Inflammatory macrophage (primary cell): Measurements from ENCODE around the gene BHMT2.

Experiments used
- DNase-seq, 2 donors: peaks; one replicate each; pipeline ENCODE4 v3.0.0-alpha.2; 2020 to 2022

BHMT2 gene

DNA sequence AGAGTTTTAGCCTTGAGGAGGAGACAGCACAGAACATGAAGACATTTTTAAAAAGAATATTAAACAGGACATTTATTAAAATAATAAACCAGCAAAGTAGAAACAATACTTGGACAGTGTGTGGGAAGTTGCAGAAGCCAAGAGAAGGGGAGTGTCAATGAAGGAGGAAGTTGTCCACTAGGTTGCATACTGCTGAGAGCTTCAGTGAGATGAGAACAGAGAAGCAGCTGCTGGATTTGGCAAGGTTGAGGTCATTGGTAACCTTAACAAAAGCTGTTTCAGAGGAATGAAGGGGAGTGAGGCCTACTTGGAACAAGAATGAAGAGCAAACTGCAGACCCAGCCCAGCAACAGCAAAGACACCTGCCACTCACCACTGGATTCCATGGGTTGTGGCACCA lies 53.4 kb downstream of the BHMT2 start:
- DNase-seq = peak; percentile 83 to 85

DNA sequence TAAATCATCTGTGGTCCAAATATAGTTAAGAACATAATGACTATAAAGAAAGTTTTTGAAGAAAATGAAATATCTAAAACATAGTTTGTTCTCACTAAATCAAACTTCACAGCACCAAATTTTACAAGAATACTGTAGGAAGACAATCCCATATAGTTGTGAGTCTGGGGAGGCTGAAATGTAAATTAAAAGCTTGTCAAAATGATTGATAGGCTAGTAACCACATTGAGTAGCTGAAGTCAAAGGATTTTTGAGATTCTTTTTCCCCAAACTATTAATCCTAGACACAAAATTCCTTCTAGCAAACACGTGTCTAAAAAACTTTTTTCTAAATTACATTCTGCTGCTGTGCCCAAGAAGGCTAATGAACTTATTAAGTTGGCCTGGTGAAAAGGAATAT lies 55.0 kb downstream of the BHMT2 start:
- DNase-seq = no peak

- no peak for DNase-seq
Observed at GRCh38 chr5:79130781-79131180, 61.2 kb downstream of the BHMT2 start.

- DNase-seq = peak; percentile 5 to 77
Observed at GRCh38 chr5:79133121-79133656, 63.6 kb downstream of the BHMT2 start.

DNA sequence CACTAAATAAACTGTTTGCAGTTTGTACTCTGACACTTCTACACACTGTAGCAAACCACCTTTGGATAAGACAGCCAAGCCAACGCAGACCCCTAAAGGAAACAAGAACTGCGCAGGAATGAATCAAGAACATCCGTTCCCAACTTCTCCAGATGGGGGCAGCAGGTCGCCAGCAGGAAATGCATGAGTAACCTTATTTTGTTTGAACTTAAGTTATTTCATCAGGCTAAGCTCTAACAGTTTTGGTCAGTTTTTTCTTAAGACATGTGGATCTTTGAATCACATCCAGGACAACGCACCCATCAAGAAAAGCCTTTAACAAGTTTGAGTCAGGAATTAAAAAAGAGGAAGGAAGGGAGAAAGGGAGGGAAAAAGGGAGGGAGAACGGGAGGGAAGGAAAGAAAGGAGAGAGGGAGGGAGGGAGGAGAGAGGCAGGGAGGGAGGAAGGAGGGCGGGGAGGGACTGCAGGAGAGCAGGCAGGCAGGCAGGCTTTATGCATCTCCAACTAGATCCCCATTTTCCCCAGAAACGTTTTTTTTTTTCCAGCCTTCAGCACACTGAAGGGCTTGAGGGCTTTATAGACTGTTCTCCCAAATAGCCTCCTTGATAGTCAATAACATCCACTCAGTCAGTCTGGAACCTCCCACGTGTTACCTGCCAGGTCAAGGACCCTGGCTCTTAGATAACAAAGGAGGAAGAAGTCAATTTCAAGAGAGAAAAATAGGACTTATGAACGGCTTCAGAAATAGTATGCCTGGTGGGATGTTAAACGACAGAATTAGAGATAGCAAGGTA lies 64.3 kb downstream of the BHMT2 start:
- peak; percentile 71 to 75 for DNase-seq

GRCh38 chr5:79135790-79136553 lies 66.4 kb downstream of the BHMT2 start:
- DNase-seq = no peak

DNA sequence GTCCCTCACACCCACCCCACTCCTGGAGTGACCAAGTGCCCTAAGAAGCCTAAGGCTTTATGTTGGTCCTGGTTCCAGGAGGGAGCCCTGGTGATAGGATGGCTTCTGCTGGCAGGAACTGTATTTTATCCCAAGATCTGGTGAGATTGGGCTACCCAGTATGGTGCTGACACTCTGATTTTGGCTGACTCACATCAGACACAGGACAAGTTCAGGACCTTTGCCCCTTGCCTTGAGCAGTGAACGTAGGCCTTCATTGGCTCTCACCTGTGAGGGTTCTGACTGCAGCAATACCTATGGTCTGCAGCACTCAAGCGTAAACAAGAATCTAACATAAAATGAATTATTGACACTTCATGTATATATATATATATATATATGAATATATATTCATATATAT lies 67.1 kb downstream of the BHMT2 start:
- DNase-seq = no peak
